Progenitor cell of endocrine pancreas (in vitro differentiated cells): ENCODE measurements around the gene CFAP90. TPM values are rescaled to one million over a fixed set of nuclear protein-coding genes. Genes with fewer than 3 reads are reported as not detected.
A peak's percentile ranks its signal among the peaks of the same experiment; 100 is the strongest.

Experiments used
- DNase-seq: peaks from one replicate; pipeline ENCODE4 v3.0.0; 2021; ENCODE audit warnings: low spot score; ENCODE audit not compliant: unreplicated experiment
- H3K27ac Mint-ChIP-seq: 2 replicates; pipeline ENCODE4 v1.8.0; 2021; ENCODE audit warnings: mild to moderate bottlenecking, moderate library complexity, mixed read lengths
- H3K27me3 Mint-ChIP-seq: 2 replicates; pipeline ENCODE4 v1.8.0; 2021; ENCODE audit warnings: mixed read lengths
- H3K36me3 Mint-ChIP-seq: 2 replicates; pipeline ENCODE4 v1.8.0; 2022; ENCODE audit warnings: mixed read lengths; ENCODE audit not compliant: insufficient read depth
- H3K4me1 Mint-ChIP-seq: 2 replicates; pipeline ENCODE4 v1.8.0; 2021; ENCODE audit warnings: low read depth, mixed read lengths
- H3K4me3 Mint-ChIP-seq: 2 replicates; pipeline ENCODE4 v1.8.0; 2021; ENCODE audit warnings: low read depth, mild to moderate bottlenecking, moderate library complexity, mixed read lengths
- H3K9me3 Mint-ChIP-seq: 2 replicates; pipeline ENCODE4 v1.8.0; 2021; ENCODE audit warnings: low read depth, mixed read lengths
- CTCF ChIP-seq: fragments of 200-600 bp; sonication (generic); IDR thresholded peaks from one replicate; pipeline ENCODE4 v1.5.0; 2021; ENCODE audit warnings: antibody characterized with exemption, mild to moderate bottlenecking; ENCODE audit not compliant: unreplicated experiment
- total RNA-seq: library from RNA; stranded (reverse); gene quantifications from 2 replicates; pipeline ENCODE4 v1.2.1, GENCODE V29; 2021

Gene CFAP90
- total RNA-seq, 1 donor from 2014 or later = 2.1 TPM

- DNase-seq = no peak
- Mint-ChIP-seq H3K27ac (peak overlapping the region; percentile 91), H3K4me3 (peak overlapping the region; percentile 99), H3K9me3 (no peaks in the 10 kb centered on the region), H3K27me3 (no peaks in the 10 kb centered on the region), H3K4me1 (peaks cover 14% of the 10 kb centered on the region), H3K36me3 (peaks cover 1% of the 10 kb centered on the region)
- TF ChIP-seq CTCF = no peak
Observed at GRCh38 chr5:7868427-7868772, 17.5 kb upstream of the CFAP90 start.

- Mint-ChIP-seq H3K27me3 (no peaks in the 10 kb centered on the region), H3K9me3 (no peaks in the 10 kb centered on the region), H3K4me1 (peaks cover 14% of the 10 kb centered on the region), H3K4me3 (peak overlapping the region; percentile 24), H3K27ac (no peak overlapping the region), H3K36me3 (peaks cover 1% of the 10 kb centered on the region)
- no peak for TF ChIP-seq CTCF
- no peak for DNase-seq
Observed at GRCh38 chr5:7867260-7867659, 16.3 kb upstream of the CFAP90 start.

- no peak overlapping the region for H3K4me3 Mint-ChIP-seq
- no peaks in the 10 kb centered on the region for H3K9me3 Mint-ChIP-seq
- no peaks in the 10 kb centered on the region for H3K27me3 Mint-ChIP-seq
- TF ChIP-seq CTCF = no peak
- DNase-seq = no peak
- peaks cover 4% of the 10 kb centered on the region for H3K36me3 Mint-ChIP-seq
- H3K4me1 Mint-ChIP-seq = peaks cover 14% of the 10 kb centered on the region
- H3K27ac Mint-ChIP-seq = no peak overlapping the region
Observed at GRCh38 chr5:7866196-7866595, 15.3 kb upstream of the CFAP90 start.

GRCh38 chr5:7857926-7858632 lies 7.1 kb upstream of the CFAP90 start:
- no peak for DNase-seq
- TF ChIP-seq CTCF = no peak
- Mint-ChIP-seq H3K27ac (no peak overlapping the region), H3K4me3 (no peak overlapping the region), H3K9me3 (no peaks in the 10 kb centered on the region), H3K27me3 (no peaks in the 10 kb centered on the region), H3K36me3 (peaks cover 11% of the 10 kb centered on the region), H3K4me1 (peaks cover 2% of the 10 kb centered on the region)

GRCh38 chr5:7857361-7857760 lies 6.4 kb upstream of the CFAP90 start:
- Mint-ChIP-seq H3K27me3 (no peaks in the 10 kb centered on the region), H3K4me3 (no peak overlapping the region), H3K4me1 (peaks cover 5% of the 10 kb centered on the region), H3K9me3 (no peaks in the 10 kb centered on the region), H3K36me3 (peaks cover 11% of the 10 kb centered on the region), H3K27ac (no peak overlapping the region)
- no peak for TF ChIP-seq CTCF
- DNase-seq = no peak
